ENCODE data around the gene DEGS1.
A peak's percentile ranks its signal among the peaks of the same experiment; 100 is the strongest.

DEGS1 gene

DNA sequence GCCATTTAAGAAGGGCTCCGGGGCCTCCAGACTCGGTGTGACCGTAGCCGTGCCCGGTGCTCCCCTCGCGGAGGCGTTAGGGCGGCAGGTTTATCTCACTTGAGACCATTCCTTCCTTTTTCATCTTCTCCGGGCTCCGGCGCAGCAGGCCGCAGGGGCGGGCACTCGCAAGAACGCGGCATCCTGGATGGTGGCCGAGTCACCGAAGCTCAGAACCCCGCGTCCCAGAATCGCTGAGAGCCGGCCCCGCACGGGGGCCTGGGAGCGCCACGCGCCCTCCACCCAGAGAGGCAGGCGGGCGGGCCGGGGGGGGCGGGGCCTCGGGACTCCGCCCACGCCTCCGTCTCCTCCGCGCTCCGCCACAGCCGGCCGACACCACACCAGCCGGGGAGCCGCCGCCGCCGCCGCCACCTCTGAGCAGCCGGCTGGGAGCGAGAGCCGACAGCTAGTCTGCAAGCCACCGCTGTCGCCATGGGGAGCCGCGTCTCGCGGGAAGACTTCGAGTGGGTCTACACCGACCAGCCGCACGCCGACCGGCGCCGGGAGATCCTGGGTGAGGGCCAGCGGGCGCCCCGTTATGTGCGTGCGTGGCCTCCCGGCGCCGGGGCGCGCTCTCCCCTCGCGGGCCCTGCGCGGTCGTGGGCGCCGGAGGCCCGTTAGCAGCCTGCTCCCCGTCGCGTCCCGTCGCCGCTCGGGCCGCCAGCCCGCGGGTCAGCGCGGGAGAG is at the start of gene DEGS1:
DEGS1 (plus strand) TSS at position 375 of the 725 bp plus-strand sequence; CDS start at position 472, 97 bp downstream.
- DNase-seq (ENCODE audit: low read depth): no peak

DNA sequence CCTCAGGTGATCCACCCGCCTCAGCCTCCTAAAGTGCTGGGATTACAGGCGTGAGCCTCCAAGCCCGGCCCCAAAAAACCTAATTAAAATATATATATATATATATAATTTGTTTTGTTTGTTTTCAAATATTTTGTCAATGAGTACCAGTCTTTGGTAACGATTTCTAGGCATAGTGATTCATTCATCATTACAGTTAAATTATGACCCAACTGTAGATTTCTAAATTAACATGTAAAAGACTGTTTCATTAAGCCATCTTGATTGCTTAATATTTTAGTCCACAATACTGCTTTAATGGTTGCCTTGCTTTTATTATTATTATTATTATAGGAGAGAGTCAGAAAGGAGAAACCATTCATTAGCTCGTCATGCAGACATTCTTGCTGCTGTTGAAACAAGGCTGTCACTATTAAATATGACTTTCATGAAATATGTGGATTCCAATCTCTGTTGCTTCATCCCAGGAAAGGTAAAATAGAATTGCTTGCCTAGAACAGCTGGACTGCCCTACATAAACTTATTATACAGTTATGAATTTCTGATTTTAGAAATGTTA is 49.2 kb upstream of the DEGS1 start:
- no peak for DNase-seq (ENCODE audit: low read depth)

DNA sequence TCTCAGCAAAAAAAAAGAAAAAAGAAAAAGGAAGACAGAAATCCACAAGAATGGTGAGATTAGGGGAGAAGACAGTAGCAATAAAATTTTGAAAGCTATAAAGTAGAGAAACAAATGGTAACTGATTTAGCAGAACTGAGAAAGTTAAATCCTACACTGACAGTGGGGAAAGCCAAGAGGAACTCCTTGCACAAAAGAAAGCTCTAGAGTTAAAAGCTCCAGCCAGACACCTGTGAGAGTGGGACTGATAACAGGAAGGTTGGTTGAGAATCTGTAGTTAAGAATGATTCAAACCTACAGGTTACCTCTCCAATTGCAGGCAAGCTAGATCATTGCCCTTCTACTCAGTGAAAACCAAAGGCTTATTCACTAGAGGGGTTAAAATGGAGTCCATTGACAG is 45.5 kb upstream of the DEGS1 start:
- no peak for DNase-seq (ENCODE audit: low read depth)

DNA sequence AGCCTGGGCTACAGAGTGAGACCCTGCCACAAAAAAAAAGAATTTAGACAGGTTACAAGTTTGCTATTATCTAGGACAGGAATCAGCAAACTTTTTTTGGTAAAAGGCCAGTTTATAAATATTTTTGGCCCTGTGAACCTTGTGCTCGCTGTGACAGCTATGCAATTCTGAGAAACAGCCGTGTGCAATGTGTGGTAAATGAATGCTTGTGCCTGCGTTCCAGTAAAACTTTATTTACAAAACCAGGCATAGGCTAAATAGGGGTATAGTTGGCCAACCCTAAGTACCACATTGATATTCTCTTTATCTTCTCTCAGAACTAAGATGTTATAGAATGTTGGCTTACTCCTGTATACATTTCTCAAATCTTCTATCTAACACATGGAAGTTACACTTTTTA is 44.8 kb upstream of the DEGS1 start:
- no peak for DNase-seq (ENCODE audit: low read depth)

DNA sequence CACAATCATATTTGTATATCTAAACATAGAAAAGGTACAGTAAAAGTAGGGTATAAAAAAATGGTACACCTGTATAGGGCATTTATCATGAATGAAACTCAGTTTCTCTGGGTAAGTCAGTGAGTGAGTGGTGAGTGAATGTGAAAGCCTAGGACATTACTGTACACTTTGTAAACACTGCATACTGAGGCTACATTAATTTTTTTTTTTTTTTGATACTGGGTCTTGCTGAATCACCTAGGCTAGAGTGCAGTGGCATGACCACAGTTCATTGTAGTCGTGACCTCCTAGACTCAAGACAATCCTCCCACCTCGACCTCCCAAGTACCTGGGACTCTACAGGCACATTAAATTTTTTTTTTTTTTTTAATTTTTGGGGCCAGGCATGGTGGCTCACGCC is 41.3 kb upstream of the DEGS1 start:
- no peak for DNase-seq (ENCODE audit: low read depth)

DNA sequence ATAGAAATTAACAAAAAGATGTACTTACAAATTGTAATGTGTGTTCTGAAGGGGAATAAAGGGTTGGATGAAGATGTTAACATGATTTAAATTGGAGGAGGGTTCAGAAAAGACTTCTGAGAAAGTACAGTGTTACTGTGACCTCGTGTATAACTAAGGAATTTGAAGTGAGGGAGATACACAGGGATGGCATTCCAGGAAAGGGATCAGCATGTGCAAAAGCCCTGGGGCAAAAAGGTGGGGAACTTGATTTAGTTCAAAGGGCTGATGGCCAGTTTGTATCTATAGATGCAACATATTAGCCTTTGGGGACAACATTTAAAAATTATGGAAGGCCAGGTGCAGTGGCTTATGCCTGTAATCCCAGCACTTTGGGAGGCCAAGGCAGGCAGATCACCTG is 33.3 kb upstream of the DEGS1 start:
- no peak for DNase-seq (ENCODE audit: low read depth)

DNA sequence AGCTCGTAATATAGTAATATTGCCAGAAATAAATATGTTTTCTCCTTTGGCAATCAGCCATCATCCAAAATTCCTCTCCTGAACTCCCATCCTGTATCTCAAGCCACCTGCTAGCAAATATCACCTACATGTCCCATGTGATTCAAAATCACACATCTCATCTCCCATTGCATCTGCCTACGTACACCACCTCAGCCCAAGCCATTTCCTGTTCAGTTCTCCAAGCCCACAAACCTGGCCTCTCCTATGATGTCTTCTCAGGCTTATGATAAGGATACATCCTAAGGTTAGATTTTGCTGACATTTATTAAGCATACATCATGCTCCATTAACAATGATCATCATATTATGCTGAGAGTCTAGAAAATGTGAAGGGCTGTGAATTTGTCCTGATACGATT is 31.9 kb upstream of the DEGS1 start:
- DNase-seq (ENCODE audit: low read depth): no peak

DNA sequence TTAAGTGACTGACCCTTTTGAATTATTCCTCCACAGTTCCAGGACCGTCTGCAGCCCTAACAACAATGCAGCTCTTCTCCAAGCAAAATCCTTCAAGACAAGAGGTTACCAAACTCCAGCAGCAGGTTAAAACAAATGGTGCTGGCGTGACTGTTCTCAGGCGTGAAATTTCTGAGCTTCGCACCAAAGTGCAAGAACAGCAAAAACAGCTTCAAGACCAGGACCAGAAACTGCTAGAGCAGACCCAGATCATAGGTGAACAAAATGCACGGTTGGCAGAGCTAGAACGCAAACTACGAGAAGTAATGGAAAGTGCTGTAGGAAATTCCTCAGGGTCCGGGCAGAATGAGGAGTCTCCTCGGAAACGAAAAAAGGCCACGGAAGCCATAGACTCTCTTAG is 25.7 kb upstream of the DEGS1 start:
- DNase-seq (ENCODE audit: low read depth): no peak

DNA sequence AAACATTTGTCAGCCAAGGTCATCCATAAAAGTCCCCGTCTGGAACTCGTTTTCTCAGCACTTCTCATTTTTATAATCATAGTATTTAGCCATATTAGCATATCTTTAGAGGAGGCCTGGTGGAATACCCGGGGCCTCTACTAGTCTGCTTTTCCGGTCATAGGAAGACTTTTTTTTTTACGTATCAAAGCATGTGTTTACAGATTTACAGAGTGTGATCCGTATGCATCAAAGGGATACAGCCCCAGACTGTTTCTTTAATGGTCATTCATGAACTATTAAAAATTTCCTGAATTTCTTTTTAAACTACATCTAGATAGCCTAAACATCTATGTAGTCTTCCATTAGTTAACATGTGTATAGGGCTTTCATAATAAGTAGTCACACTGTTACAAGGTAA is 23.5 kb upstream of the DEGS1 start:
- no peak for DNase-seq (ENCODE audit: low read depth)

DNA sequence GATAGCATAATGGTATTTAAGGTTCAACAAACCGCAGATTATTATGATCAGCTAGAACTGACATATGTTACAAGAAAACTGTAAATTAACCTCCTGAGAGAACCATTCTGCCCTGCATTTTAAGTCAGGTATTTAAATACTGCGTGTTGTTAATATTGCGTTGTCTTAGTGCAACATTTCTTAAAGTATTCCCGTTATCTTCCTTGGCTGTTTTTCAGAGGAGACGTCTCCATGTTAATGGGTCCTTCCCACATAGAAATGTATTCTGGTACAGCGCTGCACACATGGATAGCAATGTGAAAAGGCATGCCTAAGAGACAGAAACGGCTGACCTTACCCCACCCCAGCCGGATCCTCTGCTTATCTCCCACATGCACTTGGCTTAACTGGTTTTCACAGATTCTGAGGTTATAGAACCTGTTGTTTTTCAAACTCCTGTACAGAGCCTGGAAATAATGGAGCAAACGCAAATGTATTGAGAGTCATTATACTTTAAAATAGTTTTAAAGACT is 22.8 kb upstream of the DEGS1 start:
- no peak for DNase-seq (ENCODE audit: low read depth)

DNA sequence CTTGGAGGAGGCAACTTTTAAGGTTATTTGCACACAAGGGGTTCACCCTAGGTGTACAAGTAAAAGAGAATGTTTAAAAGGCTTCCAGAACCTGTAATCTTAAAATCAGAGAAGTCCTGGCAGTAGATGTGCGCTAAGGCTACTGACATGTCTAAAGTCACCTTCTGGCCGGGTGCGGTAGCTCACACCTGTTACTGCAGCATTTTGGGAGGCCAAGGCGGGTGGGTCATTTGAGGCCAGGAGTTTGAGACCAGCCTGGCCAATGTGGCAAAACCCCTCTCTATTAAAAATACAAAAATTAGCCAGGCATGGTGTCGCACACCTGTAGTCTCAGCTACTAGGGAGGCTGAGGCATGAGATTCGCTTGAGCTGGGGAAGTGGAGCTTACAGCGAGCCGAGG is 20.3 kb upstream of the DEGS1 start:
- DNase-seq (ENCODE audit: low read depth): no peak

DNA sequence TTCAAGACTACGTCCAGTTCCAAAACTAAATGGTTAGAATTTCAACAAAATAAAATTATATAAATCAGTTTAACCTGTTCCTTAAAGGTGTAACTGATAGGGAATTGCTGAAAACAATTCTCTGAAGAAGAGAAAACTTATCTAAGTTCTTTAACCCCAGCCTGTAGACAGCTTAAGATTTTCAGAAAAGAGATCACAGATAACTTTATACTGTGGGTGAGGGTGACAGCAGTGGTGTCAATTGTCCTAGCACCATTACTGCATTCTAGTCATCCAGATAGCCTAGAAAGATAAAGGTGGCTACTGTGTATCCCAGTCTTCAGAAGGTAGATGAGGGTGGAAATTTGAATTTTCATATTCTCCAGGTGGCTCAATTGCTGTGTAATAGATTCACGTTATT is 19.7 kb upstream of the DEGS1 start:
- DNase-seq (ENCODE audit: low read depth): no peak

DNA sequence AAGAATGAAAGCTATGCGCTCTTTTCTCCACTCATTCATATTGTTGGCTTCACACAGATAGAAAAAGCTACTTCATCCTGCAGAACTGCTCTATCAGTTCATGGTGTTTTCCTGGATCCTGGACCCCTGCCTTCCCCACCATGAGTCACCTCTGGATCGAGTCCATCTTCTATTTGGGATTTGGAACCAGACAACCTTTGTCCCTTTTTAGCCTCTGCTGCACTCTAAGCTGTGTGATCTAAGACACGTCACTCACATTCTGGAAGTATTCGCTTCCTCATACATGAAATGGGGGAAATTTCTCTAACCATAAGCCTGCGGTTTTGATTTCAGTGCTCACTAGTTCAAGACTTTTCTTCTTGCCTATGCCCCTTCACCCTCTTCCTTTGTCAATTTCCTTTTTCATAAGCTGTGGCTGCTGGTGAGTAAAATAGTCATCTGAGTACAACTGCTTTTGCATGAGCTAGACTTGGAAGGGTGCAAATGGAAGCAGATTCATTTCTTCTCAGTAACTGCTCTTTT is 14.1 kb upstream of the DEGS1 start:
- DNase-seq (ENCODE audit: low read depth): peak; percentile 28

DNA sequence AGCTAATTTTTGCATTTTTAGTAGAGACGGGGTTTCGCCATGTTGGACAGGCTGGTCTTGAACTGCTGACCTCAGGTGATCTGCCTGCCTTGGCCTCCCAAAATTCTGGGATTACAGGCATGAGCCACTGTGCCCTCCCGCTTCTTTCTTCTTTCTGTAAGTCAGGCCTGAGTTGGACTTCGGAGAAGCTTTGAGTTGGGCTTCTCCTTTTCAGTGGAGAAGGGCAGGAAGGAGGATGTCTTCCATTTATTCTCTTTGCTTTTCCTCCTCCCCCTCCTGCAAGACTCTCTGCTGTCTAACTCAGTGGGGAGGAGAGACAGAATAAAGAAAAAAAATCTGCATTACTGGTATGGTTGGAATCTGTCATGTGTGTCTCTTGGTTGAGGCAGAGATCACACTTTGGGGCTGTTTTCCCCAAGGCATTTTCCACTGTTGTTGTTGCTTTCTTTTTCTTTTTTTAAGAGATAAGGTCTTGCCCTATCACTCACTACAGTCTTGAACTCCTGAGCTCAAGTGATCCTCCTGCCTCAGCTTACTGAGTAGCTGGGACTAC is 13.2 kb upstream of the DEGS1 start:
- DNase-seq (ENCODE audit: low read depth): no peak

DNA sequence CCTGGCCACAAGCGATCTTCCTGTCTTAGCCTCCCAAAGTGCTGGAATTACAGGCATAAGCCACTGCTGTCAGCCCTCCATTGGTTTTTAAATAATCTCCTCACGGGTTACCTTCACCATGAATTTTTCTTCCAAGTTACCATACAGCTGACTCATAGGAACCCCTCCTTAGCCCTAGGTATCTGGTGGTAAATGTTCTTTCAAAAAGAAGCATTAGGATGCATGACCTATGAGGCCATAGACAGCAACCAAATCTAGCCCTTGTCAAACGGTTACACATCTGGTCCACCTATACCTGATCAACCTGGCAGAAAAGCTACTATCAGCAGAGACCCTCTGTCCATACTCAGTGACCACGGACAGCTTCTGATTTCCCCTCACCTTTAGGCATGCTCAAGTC is 12.7 kb upstream of the DEGS1 start:
- DNase-seq (ENCODE audit: low read depth): no peak

DNA sequence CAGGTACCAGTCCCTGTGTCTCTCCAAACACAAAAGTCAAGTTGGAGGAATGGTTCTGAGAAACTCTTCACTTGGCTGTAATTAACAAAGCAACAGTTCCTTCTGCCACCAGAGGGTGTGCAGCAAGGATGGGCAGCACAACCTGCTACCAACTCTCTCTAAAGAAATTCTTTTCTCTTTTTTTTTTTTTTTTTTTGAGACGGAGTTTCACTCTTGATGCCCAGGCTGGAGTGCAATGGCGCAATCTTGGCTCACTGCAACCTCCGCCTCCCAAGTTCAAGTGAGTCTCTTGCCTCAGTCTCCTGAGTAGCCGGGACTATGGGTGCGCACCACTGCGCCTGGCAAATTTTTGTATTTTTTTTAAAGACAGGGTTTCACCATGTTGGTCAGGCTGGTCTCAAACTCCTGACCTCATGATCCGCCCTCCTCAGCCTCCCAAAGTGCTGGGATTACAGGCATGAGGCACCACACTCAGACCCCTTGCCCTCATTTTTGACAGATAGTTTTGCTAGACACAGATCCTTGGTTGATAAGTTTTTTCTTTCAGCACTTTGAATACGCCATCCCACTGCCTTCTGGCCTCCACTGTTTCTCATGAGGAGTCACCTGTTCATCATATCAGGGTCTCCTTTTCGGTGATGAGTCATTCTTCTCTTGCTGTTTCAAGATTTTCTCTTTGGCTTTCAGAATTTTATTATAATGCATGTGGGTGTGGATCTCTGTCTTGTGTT is 12.1 kb upstream of the DEGS1 start:
- DNase-seq (ENCODE audit: low read depth): no peak

DNA sequence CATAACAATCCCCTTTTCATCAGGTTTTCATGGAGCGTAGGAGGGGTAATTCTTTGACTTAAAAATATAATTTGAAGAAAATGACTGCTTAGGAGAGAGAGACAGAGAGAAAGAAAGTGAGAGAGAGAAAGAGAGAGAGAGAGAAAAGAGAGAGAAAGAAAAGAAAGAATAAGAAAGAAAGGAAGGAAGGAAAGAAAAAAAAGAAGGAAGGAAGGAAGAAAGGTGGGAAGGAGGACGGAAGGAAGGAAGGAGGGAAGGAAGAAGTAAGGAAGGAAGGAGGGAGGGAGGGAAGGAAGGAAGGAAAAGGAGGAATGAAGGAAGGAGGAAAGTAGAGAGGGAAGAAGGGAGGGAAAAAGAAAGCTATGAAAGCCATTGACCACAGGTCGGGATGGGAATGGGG is 10.8 kb upstream of the DEGS1 start:
- DNase-seq (ENCODE audit: low read depth): no peak

DNA sequence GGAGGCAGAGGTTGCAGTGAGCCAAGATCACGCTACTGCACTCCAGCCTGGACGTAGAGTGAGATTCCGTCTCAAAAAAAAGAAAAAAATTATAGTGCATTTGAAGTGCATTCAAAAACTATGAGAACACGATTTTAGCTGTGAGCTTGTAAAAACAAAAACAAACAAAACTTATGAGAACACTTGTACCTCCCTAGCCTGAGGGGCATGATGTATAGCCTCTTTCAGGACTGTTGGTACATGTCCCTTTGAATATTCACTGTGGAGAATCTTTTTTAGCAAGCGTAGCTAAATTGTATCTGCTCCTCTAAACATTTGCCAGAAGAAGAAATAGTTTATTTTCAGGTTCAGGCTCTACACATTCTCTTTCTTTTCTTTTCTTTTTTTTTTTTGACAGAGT is 9.5 kb upstream of the DEGS1 start:
- DNase-seq (ENCODE audit: low read depth): no peak

DNA sequence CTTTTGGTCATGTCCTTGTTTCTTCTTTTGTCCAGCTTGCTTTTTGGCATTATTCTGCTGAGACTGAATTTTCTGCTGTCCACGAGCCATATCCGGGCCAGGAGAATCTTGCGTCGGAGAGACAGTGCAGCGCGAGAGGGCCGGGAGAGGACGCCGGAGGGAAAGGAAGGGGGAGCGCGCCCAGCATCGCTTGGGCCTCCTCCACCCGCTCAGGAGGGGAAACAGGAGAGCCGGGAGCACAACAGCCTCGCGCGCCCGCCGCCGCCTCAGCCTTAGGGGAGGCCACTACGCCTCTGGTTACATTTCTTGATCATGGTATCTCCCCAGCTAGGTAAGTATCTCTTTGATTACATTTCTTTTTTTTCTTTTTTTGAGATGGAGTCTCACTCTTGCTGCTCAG is 7.4 kb upstream of the DEGS1 start:
- DNase-seq (ENCODE audit: low read depth): no peak

DNA sequence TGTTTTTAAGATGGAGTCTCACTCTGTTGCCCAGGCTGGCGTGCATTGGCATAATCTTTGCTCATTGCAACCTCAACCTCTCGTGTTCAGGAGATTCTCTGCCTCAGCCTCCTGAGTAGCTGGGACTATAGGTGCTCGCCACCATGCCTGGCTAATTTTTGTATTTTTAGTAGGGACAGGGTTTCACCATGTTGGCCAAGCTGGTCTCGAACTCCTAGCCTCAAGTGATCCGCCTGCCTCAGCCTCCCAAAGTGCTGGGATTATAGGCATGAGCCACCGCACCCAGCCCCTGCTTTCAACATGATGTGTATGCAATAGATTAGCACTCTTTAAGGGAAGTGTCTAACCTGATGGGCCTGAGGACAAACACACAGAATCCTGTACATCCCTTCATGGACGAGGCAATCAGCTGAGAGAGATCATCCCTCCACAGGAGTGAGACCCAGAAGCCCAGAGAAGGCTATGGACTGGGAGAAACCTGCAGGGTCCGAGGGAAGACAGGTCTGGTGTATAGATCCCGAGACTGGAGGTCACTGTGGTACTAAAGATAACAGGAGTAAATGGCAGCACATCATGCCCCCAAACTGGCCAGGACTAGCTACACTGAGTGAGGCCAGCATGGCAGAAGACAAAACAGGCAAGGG is 5.6 kb upstream of the DEGS1 start:
- no peak for DNase-seq (ENCODE audit: low read depth)

DNA sequence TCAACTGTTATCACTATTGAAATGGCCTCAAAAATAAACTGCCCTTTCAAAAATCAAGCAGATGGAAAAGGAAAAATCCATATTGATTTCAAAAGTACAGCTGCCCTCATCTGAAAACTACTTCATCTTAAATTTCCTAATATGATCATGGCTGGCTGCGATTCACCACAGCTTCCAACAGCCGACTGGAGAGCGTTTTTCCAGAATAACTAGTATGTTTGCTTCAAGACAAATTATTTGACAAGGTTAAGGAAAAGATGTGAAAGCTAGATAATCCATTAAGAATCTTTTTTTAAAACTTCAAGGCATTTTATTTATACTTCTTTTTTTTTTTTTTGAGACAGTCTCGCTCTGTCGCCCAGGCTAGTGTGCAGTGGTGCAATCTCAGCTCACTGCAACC is 4.1 kb upstream of the DEGS1 start:
- DNase-seq (ENCODE audit: low read depth): no peak

DNA sequence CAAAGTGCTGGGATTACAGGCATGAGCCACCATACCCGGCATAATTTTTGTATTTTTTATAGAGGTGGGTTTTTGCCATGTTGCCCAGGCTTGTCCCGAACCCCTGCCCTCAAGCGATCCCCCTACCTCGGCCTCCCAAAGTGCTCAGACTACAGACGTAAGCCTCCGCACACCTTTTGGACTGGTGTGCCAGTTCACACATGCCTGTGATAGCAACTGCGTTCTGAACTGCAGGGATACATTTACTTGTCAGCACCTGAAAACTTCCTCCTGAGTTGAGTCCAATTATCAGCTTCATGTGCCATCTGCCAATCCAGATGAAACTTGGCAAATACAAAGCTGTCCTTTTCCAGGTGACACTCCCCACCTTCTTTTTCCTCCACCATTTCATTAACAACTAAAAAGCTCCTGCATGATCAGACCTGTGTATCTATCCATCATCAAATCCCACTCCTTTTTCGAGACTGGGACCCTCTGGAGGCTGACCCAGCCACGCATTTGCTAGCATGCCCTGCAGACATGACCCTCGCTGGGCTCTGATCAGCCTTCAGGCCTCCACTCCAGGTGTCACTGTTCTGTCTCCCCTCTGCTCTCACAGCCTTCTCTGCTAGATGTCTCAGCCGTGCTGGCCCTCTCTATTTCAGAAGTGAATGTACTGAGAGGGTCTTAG is 2.1 kb upstream of the DEGS1 start:
- DNase-seq (ENCODE audit: low read depth): no peak
